ENCODE measurements around the gene STK24. TPM values are rescaled to one million over a fixed set of nuclear protein-coding genes. Genes with fewer than 3 reads are reported as not detected.
"Not testable (repeated sequence)": the region's sequence is repeated elsewhere in the genome, so short reads cannot be mapped to it uniquely, and the experiment has no call there.

The STK24 gene
- total RNA-seq: 168 and 171 TPM in 2 replicates

- no peaks in the 10 kb centered on the region for H3K27me3 ChIP-seq (ENCODE audit: control insufficient read depth, insufficient read depth, low read length)
- no peak for TF ChIP-seq CTCF (IDR thresholded peaks at IDR 0.05; ENCODE audit: insufficient read depth, low read length, severe bottlenecking)
- no peak for FAIRE-seq
- no peak for DNase-seq (ENCODE audit: low read depth)
- no peaks in the 10 kb centered on the region for H3K36me3 ChIP-seq (ENCODE audit: control insufficient read depth, insufficient read depth, low read length)
- peak within 1 kb of the TSS; percentile 73 for H3K4me3 ChIP-seq (ENCODE audit: low read depth, low read length)
Measured at GRCh38 chr13:98576963-98577835, at the start of gene STK24. Gene STK24 (minus strand): TSS chr13:98577107. CDS start chr13:98576786, 321 bp downstream.

- Histone ChIP-seq H3K36me3 (ENCODE audit: control insufficient read depth, insufficient read depth, low read length) (no peaks in the 10 kb centered on the region), H3K27me3 (ENCODE audit: control insufficient read depth, insufficient read depth, low read length) (no peaks in the 10 kb centered on the region), H3K4me3 (ENCODE audit: low read depth, low read length) (no peak overlapping the region)
- no peak for FAIRE-seq
- TF ChIP-seq CTCF (IDR thresholded peaks at IDR 0.05; ENCODE audit: insufficient read depth, low read length, severe bottlenecking): no peak
- DNase-seq (ENCODE audit: low read depth): no peak
Measured at GRCh38 chr13:98626298-98626935, 49.5 kb upstream of the STK24 start.

- H3K27me3 ChIP-seq (ENCODE audit: control insufficient read depth, insufficient read depth, low read length); H3K36me3 ChIP-seq (ENCODE audit: control insufficient read depth, insufficient read depth, low read length); FAIRE-seq; H3K4me3 ChIP-seq (ENCODE audit: low read depth, low read length); DNase-seq (ENCODE audit: low read depth): not testable (repeated sequence)
Measured at GRCh38 chr13:98624589-98624988, 47.7 kb upstream of the STK24 start.

GRCh38 chr13:98622931-98623331, 46.0 kb upstream of the STK24 start:
- Histone ChIP-seq H3K27me3 (ENCODE audit: control insufficient read depth, insufficient read depth, low read length) (no peaks in the 10 kb centered on the region), H3K4me3 (ENCODE audit: low read depth, low read length) (no peak overlapping the region), H3K36me3 (ENCODE audit: control insufficient read depth, insufficient read depth, low read length) (no peaks in the 10 kb centered on the region)
- no peak for TF ChIP-seq CTCF (IDR thresholded peaks at IDR 0.05; ENCODE audit: insufficient read depth, low read length, severe bottlenecking)
- DNase-seq (ENCODE audit: low read depth) (no peak), FAIRE-seq (no peak)

- DNase-seq (ENCODE audit: low read depth) (peak; percentile 53), FAIRE-seq (no peak)
- no peaks in the 10 kb centered on the region for H3K27me3 ChIP-seq (ENCODE audit: control insufficient read depth, insufficient read depth, low read length)
Measured at GRCh38 chr13:98619556-98619955, 42.6 kb upstream of the STK24 start.

GRCh38 chr13:98615595-98615994, 38.7 kb upstream of the STK24 start:
- not testable (repeated sequence) for H3K27me3 ChIP-seq (ENCODE audit: control insufficient read depth, insufficient read depth, low read length); H3K4me3 ChIP-seq (ENCODE audit: low read depth, low read length); H3K36me3 ChIP-seq (ENCODE audit: control insufficient read depth, insufficient read depth, low read length); DNase-seq (ENCODE audit: low read depth); FAIRE-seq

More at GRCh38 chr13:98619556-98619955, 42.6 kb upstream of the STK24 start:
- H3K36me3 ChIP-seq (ENCODE audit: control insufficient read depth, insufficient read depth, low read length): no peaks in the 10 kb centered on the region
- TF ChIP-seq CTCF (IDR thresholded peaks at IDR 0.05; ENCODE audit: insufficient read depth, low read length, severe bottlenecking): no peak
- no peak overlapping the region for H3K4me3 ChIP-seq (ENCODE audit: low read depth, low read length)
